HG02610 (cell line): Measurements from ENCODE around the gene BRD4.

ENCODE experiments used
- ATAC-seq: cut with Tn5 transposase; IDR thresholded peaks from one replicate; pipeline ENCODE4 v1.9.1; 2021; ENCODE audit warnings: mild to moderate bottlenecking, moderate library complexity; ENCODE audit not compliant: unreplicated experiment

Gene BRD4

GRCh38 chr19:15197275-15197941 lies 134.9 kb downstream of the BRD4 start:
- no peak for ATAC-seq

GRCh38 chr19:15196360-15197005 lies 135.9 kb downstream of the BRD4 start:
- no peak for ATAC-seq

- no peak for ATAC-seq
Measured at GRCh38 chr19:15195371-15196334, 136.7 kb downstream of the BRD4 start.

- ATAC-seq: no peak
Measured at GRCh38 chr19:15194938-15195337, 137.4 kb downstream of the BRD4 start.

GRCh38 chr19:15191982-15192381 lies 140.4 kb downstream of the BRD4 start:
- no peak for ATAC-seq

- ATAC-seq: no peak
Measured at GRCh38 chr19:15191514-15191913, 140.8 kb downstream of the BRD4 start.

- ATAC-seq: no peak
Measured at GRCh38 chr19:15188851-15189250, 143.5 kb downstream of the BRD4 start.

- no peak for ATAC-seq
Measured at GRCh38 chr19:15187026-15188007, 145.0 kb downstream of the BRD4 start.
